Bone marrow (tissue), 2 donors: ENCODE measurements around the gene MPC1.

ENCODE experiments used
- DNase-seq, 2 donors: peaks; one replicate each; lab custom pipeline; 2025; lab: John Stamatoyannopoulos, UW

Gene MPC1

GRCh38 chr6:166382933-166383801 is at the start of gene MPC1:
TSS of gene MPC1 (minus strand) at chr6:166382940. CDS start at chr6:166382876, 64 bp downstream.
- DNase-seq, result peak; percentile 74 to 76

- DNase-seq, result no peak
These were observed 47.5 kb upstream of the MPC1 start for GRCh38 chr6:166430269-166430668.

- no peak for DNase-seq
These were observed 41.7 kb upstream of the MPC1 start for GRCh38 chr6:166424431-166424830.

DNA sequence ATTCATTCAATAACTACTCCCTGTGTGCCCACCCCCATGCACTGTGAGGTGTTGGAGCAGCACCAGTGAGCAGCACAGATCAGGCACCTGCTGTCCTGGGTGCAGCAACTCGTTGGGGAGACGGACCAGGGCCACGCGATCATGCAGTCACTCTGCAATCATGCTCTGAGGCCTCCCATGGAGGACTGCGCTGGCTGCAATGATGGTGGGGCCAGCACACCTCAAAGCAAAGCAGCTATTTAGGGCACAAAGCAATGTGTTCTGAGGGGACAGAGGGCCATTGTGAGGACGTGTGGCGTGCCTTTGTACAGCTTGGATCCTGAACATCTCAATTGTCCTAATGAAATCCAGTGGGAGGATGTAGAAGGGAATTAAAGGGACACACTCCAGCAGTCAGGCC is 41.0 kb upstream of the MPC1 start:
- no peak for DNase-seq

DNA sequence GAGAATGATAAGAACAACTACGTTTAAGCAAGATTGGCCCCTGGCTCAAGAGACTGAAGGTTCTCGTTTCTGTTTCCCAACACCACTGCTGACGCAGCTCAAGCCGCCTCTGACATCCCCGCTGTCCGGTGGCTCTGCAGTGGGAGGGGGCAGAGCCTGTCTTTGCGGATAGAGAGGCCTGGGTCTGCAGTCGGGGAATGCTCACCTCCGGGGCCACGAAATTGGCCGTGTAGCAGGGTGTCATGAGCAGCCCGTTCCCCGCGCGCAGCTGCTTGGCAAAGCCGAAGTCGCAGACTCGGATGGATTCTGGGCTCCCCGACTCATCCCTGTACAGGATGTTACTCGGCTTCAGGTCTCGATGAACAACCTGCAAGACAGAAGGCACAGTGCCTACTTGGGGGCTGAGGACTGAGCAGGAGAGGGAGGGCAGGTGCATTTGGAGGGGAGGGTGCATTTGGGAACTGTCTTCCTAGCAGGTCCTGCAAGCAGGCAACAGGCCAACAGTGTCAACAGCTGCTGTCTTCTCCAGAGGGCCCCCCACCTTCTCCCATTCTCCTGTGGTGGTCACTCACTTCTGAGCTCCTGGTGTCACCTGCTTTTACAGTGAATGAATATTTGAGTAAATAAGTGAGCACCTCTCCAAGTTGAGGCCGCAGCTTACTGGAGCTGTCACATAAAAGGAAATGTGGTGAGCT is 40.5 kb upstream of the MPC1 start:
- no peak for DNase-seq

GRCh38 chr6:166422201-166422940 is 39.6 kb upstream of the MPC1 start:
- no peak for DNase-seq

- no peak for DNase-seq
These were observed 37.6 kb upstream of the MPC1 start for GRCh38 chr6:166420351-166420750.

GRCh38 chr6:166419717-166420116 is 37.0 kb upstream of the MPC1 start:
- DNase-seq, result no peak

- peak in 1 of 2 donors; percentile 13 for DNase-seq
These were observed 36.5 kb upstream of the MPC1 start for GRCh38 chr6:166419286-166419685.

- no peak for DNase-seq
These were observed 36.0 kb upstream of the MPC1 start for GRCh38 chr6:166418691-166419143.

DNA sequence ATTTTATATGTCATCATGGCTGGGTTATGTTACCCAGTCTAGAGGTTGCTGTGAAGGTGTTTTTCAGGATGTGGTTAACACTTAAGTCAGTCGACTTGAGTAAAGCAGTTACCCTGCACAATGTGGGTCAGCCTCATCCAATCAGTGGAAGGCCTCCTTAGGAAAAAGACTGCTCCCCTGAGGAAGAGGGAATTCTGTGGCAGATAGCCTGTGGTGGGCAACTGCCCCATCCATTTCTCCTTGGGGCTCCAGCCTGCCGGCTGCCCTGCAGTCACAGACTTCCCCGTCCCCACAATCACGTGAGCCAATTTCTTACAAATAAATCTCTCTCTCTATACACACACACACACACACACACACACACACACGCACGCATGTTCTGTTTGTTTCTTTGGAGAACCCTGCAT is 34.5 kb upstream of the MPC1 start:
- no peak for DNase-seq

GRCh38 chr6:166415833-166416347 is 33.1 kb upstream of the MPC1 start:
- no peak for DNase-seq

- DNase-seq, result no peak
These were observed 32.6 kb upstream of the MPC1 start for GRCh38 chr6:166415306-166415705.

- DNase-seq, result no peak
These were observed 30.8 kb upstream of the MPC1 start for GRCh38 chr6:166413491-166413951.

DNA sequence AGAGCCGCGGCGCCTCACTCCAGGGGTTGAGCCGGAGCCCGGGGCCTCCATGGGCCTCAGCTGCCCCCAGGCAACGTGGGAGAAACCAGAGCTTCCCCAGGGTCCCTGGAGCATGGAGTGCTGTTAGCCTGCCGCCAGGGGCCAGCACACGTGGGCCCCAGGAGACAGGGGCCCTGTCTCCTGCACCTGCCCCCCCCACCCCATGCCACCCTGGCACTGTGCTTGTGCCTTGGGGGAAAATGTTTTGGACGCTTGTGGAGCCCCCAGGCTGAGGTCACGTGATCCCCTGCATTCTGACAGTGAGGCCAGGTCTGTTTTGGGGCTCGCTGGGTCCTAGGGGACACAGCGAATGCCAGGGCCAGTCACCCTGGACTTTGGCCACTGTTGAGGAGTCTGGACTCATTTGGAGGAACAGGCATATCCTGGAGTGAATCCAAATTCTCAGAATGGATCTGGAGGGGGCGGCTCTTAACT is 30.2 kb upstream of the MPC1 start:
- no peak for DNase-seq

- DNase-seq, result no peak
These were observed 29.6 kb upstream of the MPC1 start for GRCh38 chr6:166412156-166412910.

DNA sequence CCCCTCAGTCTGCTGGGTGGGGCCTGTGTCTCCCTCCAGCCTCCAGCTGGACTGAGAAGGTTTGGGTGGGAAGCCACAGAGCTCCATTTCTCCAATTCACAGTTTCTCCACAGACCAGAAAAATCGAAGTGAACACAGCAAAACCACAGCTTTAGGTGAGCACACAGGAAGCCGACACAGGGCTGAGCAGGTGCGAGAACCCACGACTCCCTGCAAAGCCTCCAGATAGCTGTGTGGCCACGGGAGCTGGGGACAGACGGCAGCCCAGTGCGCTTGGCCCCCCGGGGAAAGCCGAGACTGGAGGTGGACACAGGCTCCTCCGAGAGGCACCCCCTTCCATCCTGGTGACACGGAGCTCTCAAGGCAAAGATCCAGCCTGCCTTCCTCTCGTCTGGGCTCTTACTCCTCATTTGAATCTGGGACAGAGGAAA is 29.0 kb upstream of the MPC1 start:
- DNase-seq, result no peak

- DNase-seq, result no peak
These were observed 28.5 kb upstream of the MPC1 start for GRCh38 chr6:166411271-166411670.

DNA sequence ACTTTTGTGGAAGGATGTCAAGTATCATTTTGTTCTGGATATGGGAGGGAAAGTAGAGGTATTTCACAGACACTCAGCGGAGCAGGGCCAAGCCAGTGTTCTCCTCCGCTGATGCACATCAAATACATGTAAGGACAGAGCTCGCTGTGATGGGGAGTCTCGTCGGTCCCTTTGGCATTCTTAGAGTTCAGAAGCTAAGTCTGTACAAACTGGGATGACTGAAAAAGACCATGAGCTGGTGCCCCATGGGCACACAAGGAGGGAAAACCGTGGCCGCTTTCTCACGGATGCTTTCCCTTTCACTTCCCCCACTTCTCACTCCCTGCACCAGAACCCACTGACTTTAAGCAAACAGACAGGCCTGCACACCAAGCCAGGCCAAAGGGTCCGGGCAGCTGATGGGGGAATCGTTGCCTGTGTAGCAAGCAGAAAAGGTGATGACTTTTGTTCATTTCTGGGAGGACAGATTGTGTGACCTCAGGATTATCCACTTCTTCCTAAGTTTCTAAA is 27.7 kb upstream of the MPC1 start:
- no peak for DNase-seq

- DNase-seq, result no peak
These were observed 26.4 kb upstream of the MPC1 start for GRCh38 chr6:166408936-166409755.
